Activated T-cell treated with anti-CD3 and anti-CD28 coated beads, Interleukin-2, amount 50 U/mL, for 24 hours (primary cell): ENCODE results near the gene ZFAND3.

Experiments used
- DNase-seq: peaks from one replicate; pipeline ENCODE4 v3.0.0-alpha.2; 2020
- H3K27ac Mint-ChIP-seq: 2 replicates; pipeline ENCODE4 v1.8.0; 2020; ENCODE audit warnings: mild to moderate bottlenecking, mixed read lengths
- H3K27me3 Mint-ChIP-seq: 2 replicates; pipeline ENCODE4 v1.8.0; 2020; ENCODE audit warnings: mixed read lengths
- H3K36me3 Mint-ChIP-seq: 2 replicates; pipeline ENCODE4 v1.8.0; 2020; ENCODE audit warnings: low read depth, mixed read lengths
- H3K4me1 Mint-ChIP-seq: 2 replicates; pipeline ENCODE4 v1.8.0; 2020; ENCODE audit warnings: low read depth, mixed read lengths
- H3K4me3 Mint-ChIP-seq: 2 replicates; pipeline ENCODE4 v1.8.0; 2020; ENCODE audit warnings: mild to moderate bottlenecking, moderate library complexity, mixed read lengths
- H3K9me3 Mint-ChIP-seq: 2 replicates; pipeline ENCODE4 v1.8.0; 2020; ENCODE audit warnings: mixed read lengths

Gene ZFAND3

GRCh38 chr6:38183856-38184584, 364.5 kb downstream of the ZFAND3 start:
- no peak overlapping the region for H3K4me3 Mint-ChIP-seq
- no peaks in the 10 kb centered on the region for H3K27me3 Mint-ChIP-seq
- H3K9me3 Mint-ChIP-seq: no peaks in the 10 kb centered on the region
- no peaks in the 10 kb centered on the region for H3K4me1 Mint-ChIP-seq
- DNase-seq: no peak
- H3K36me3 Mint-ChIP-seq: peaks cover 17% of the 10 kb centered on the region
- H3K27ac Mint-ChIP-seq: peak overlapping the region; percentile 27

GRCh38 chr6:38184585-38185080, 365.1 kb downstream of the ZFAND3 start:
- Mint-ChIP-seq H3K4me1 (no peaks in the 10 kb centered on the region), H3K36me3 (peaks cover 18% of the 10 kb centered on the region), H3K9me3 (no peaks in the 10 kb centered on the region)

GRCh38 chr6:38185244-38185643, 365.7 kb downstream of the ZFAND3 start:
- Mint-ChIP-seq H3K27me3 (no peaks in the 10 kb centered on the region), H3K27ac (no peak overlapping the region), H3K4me1 (no peaks in the 10 kb centered on the region), H3K9me3 (no peaks in the 10 kb centered on the region), H3K36me3 (peaks cover 18% of the 10 kb centered on the region), H3K4me3 (no peak overlapping the region)
- DNase-seq: no peak

More at GRCh38 chr6:38184585-38185080, 365.1 kb downstream of the ZFAND3 start:
- no peak for DNase-seq
- Mint-ChIP-seq H3K27ac (no peak overlapping the region), H3K4me3 (no peak overlapping the region), H3K27me3 (no peaks in the 10 kb centered on the region)

GRCh38 chr6:38185752-38186151, 366.2 kb downstream of the ZFAND3 start:
- DNase-seq: no peak
- Mint-ChIP-seq H3K36me3 (peaks cover 18% of the 10 kb centered on the region), H3K4me3 (no peak overlapping the region), H3K27ac (no peak overlapping the region), H3K27me3 (no peaks in the 10 kb centered on the region), H3K9me3 (no peaks in the 10 kb centered on the region), H3K4me1 (no peaks in the 10 kb centered on the region)

- no peaks in the 10 kb centered on the region for H3K27me3 Mint-ChIP-seq
- no peak overlapping the region for H3K4me3 Mint-ChIP-seq
- DNase-seq: no peak
- no peaks in the 10 kb centered on the region for H3K4me1 Mint-ChIP-seq
- no peaks in the 10 kb centered on the region for H3K9me3 Mint-ChIP-seq
- H3K27ac Mint-ChIP-seq: no peak overlapping the region
- peaks cover 22% of the 10 kb centered on the region for H3K36me3 Mint-ChIP-seq
Observed at GRCh38 chr6:38187325-38187724, 367.8 kb downstream of the ZFAND3 start.

- Mint-ChIP-seq H3K9me3 (no peaks in the 10 kb centered on the region), H3K27ac (no peak overlapping the region), H3K27me3 (no peaks in the 10 kb centered on the region), H3K4me1 (no peaks in the 10 kb centered on the region), H3K4me3 (no peak overlapping the region), H3K36me3 (peaks cover 22% of the 10 kb centered on the region)
- no peak for DNase-seq
Observed at GRCh38 chr6:38187811-38188590, 368.5 kb downstream of the ZFAND3 start.

- Mint-ChIP-seq H3K9me3 (no peaks in the 10 kb centered on the region), H3K27me3 (no peaks in the 10 kb centered on the region), H3K4me3 (no peak overlapping the region), H3K36me3 (peaks cover 22% of the 10 kb centered on the region), H3K27ac (no peak overlapping the region), H3K4me1 (no peaks in the 10 kb centered on the region)
- DNase-seq: no peak
Observed at GRCh38 chr6:38188677-38189335, 369.3 kb downstream of the ZFAND3 start.

- Mint-ChIP-seq H3K4me1 (no peaks in the 10 kb centered on the region), H3K36me3 (peaks cover 13% of the 10 kb centered on the region), H3K9me3 (no peaks in the 10 kb centered on the region), H3K27me3 (no peaks in the 10 kb centered on the region), H3K27ac (no peak overlapping the region), H3K4me3 (no peak overlapping the region)
- no peak for DNase-seq
Observed at GRCh38 chr6:38191418-38191817, 371.9 kb downstream of the ZFAND3 start.

GRCh38 chr6:38192011-38192410, 372.5 kb downstream of the ZFAND3 start:
- no peak for DNase-seq
- Mint-ChIP-seq H3K4me1 (no peaks in the 10 kb centered on the region), H3K36me3 (peaks cover 13% of the 10 kb centered on the region), H3K4me3 (no peak overlapping the region), H3K27ac (no peak overlapping the region), H3K9me3 (no peaks in the 10 kb centered on the region), H3K27me3 (no peaks in the 10 kb centered on the region)

GRCh38 chr6:38192487-38192886, 373.0 kb downstream of the ZFAND3 start:
- Mint-ChIP-seq H3K36me3 (peaks cover 13% of the 10 kb centered on the region), H3K27me3 (no peaks in the 10 kb centered on the region), H3K27ac (no peak overlapping the region), H3K4me3 (no peak overlapping the region), H3K4me1 (no peaks in the 10 kb centered on the region), H3K9me3 (no peaks in the 10 kb centered on the region)
- DNase-seq: no peak

GRCh38 chr6:38193051-38193450, 373.5 kb downstream of the ZFAND3 start:
- Mint-ChIP-seq H3K4me1 (no peaks in the 10 kb centered on the region), H3K9me3 (no peaks in the 10 kb centered on the region), H3K27me3 (no peaks in the 10 kb centered on the region), H3K4me3 (no peak overlapping the region), H3K36me3 (peaks cover 13% of the 10 kb centered on the region), H3K27ac (no peak overlapping the region)
- DNase-seq: no peak

- Mint-ChIP-seq H3K36me3 (peaks cover 8% of the 10 kb centered on the region), H3K27me3 (no peaks in the 10 kb centered on the region), H3K4me1 (no peaks in the 10 kb centered on the region), H3K9me3 (no peaks in the 10 kb centered on the region), H3K4me3 (no peak overlapping the region), H3K27ac (no peak overlapping the region)
- DNase-seq: no peak
Observed at GRCh38 chr6:38193481-38194281, 374.2 kb downstream of the ZFAND3 start.

GRCh38 chr6:38194282-38194572, 374.7 kb downstream of the ZFAND3 start:
- no peak for DNase-seq
- Mint-ChIP-seq H3K4me3 (no peak overlapping the region), H3K27ac (no peak overlapping the region), H3K4me1 (no peaks in the 10 kb centered on the region), H3K36me3 (peaks cover 6% of the 10 kb centered on the region), H3K27me3 (no peaks in the 10 kb centered on the region), H3K9me3 (no peaks in the 10 kb centered on the region)

- Mint-ChIP-seq H3K4me1 (no peaks in the 10 kb centered on the region), H3K4me3 (no peak overlapping the region), H3K36me3 (peaks cover 6% of the 10 kb centered on the region), H3K9me3 (no peaks in the 10 kb centered on the region), H3K27ac (no peak overlapping the region), H3K27me3 (no peaks in the 10 kb centered on the region)
- no peak for DNase-seq
Observed at GRCh38 chr6:38194589-38194988, 375.1 kb downstream of the ZFAND3 start.
